Endothelial cell (in vitro differentiated cells): Measurements from ENCODE around the gene CDH6. TPM values are rescaled to one million over a fixed set of nuclear protein-coding genes. Genes with fewer than 3 reads are reported as not detected.
A peak's percentile ranks its signal among the peaks of the same experiment; 100 is the strongest.

Experiments used
- DNase-seq: peaks from one replicate; pipeline ENCODE4 v3.0.0; 2021; ENCODE audit warnings: low spot score
- H3K27ac Mint-ChIP-seq: one replicate; pipeline ENCODE4 v1.8.0; 2021; ENCODE audit warnings: mixed read lengths, inconsistent platforms; ENCODE audit not compliant: unreplicated experiment
- H3K27me3 Mint-ChIP-seq: one replicate; pipeline ENCODE4 v1.8.0; 2021; ENCODE audit warnings: mild to moderate bottlenecking, moderate library complexity, mixed read lengths, inconsistent platforms; ENCODE audit not compliant: unreplicated experiment
- H3K36me3 Mint-ChIP-seq: one replicate; pipeline ENCODE4 v1.8.0; 2021; ENCODE audit warnings: mild to moderate bottlenecking, low read depth, mixed read lengths, inconsistent platforms; ENCODE audit not compliant: unreplicated experiment
- H3K4me1 Mint-ChIP-seq: one replicate; pipeline ENCODE4 v1.8.0; 2021; ENCODE audit warnings: mild to moderate bottlenecking, mixed read lengths, inconsistent platforms; ENCODE audit not compliant: unreplicated experiment
- H3K4me3 Mint-ChIP-seq: one replicate; pipeline ENCODE4 v1.8.0; 2021; ENCODE audit warnings: mild to moderate bottlenecking, mixed read lengths, inconsistent platforms; ENCODE audit not compliant: unreplicated experiment
- H3K9me3 Mint-ChIP-seq: one replicate; pipeline ENCODE4 v1.8.0; 2021; ENCODE audit warnings: mixed read lengths, inconsistent platforms; ENCODE audit not compliant: unreplicated experiment
- CTCF ChIP-seq: fragments of 200-600 bp; sonication (generic); IDR thresholded peaks from one replicate; pipeline ENCODE4 v1.5.0; 2021; ENCODE audit warnings: antibody characterized with exemption; ENCODE audit not compliant: unreplicated experiment
- total RNA-seq: library from RNA; stranded (reverse); fragmentation: NEBNext Ultra II Directional; extraction: Animal tissue kit (Norgen Biotek cat#: 25700); gene quantifications from one replicate; pipeline ENCODE4 v1.2.1, GENCODE V29; 2021; ENCODE audit not compliant: unreplicated experiment

CDH6 gene
- total RNA-seq, 1 donor from 2014 or later, result 0.15 TPM

- no peak for DNase-seq
- Mint-ChIP-seq H3K9me3 (no peaks in the 10 kb centered on the region), H3K27ac (no peak overlapping the region), H3K4me1 (no peaks in the 10 kb centered on the region), H3K4me3 (no peak overlapping the region), H3K36me3 (no peaks in the 10 kb centered on the region), H3K27me3 (no peaks in the 10 kb centered on the region)
- peak; percentile 95 for TF ChIP-seq CTCF
Observed at GRCh38 chr5:31186672-31187267, 6.7 kb upstream of the CDH6 start.

GRCh38 chr5:31187591-31187990, 5.9 kb upstream of the CDH6 start:
- Mint-ChIP-seq H3K4me1 (no peaks in the 10 kb centered on the region), H3K27me3 (no peaks in the 10 kb centered on the region)
- TF ChIP-seq CTCF, result no peak

GRCh38 chr5:31192442-31192841, 1.0 kb upstream of the CDH6 start:
- no peaks in the 10 kb centered on the region for H3K36me3 Mint-ChIP-seq
- no peak for DNase-seq
- TF ChIP-seq CTCF, result no peak
- no peaks in the 10 kb centered on the region for H3K9me3 Mint-ChIP-seq
- H3K27ac Mint-ChIP-seq, result no peak overlapping the region
- H3K27me3 Mint-ChIP-seq, result peaks cover 13% of the 10 kb centered on the region
- no peak overlapping the region for H3K4me3 Mint-ChIP-seq
- H3K4me1 Mint-ChIP-seq, result peaks cover 12% of the 10 kb centered on the region

More at GRCh38 chr5:31187591-31187990, 5.9 kb upstream of the CDH6 start:
- Mint-ChIP-seq H3K27ac (no peak overlapping the region), H3K9me3 (no peaks in the 10 kb centered on the region), H3K36me3 (no peaks in the 10 kb centered on the region), H3K4me3 (no peak overlapping the region)
- no peak for DNase-seq

GRCh38 chr5:31193116-31193515, 370 bp upstream of the CDH6 start:
- DNase-seq, result no peak
- no peak overlapping the region for H3K27ac Mint-ChIP-seq
- peak overlapping the region; percentile 83 for H3K4me3 Mint-ChIP-seq
- peaks cover 13% of the 10 kb centered on the region for H3K27me3 Mint-ChIP-seq
- H3K36me3 Mint-ChIP-seq, result no peaks in the 10 kb centered on the region
- no peaks in the 10 kb centered on the region for H3K9me3 Mint-ChIP-seq
- peaks cover 12% of the 10 kb centered on the region for H3K4me1 Mint-ChIP-seq
- TF ChIP-seq CTCF, result no peak

- Mint-ChIP-seq H3K36me3 (no peaks in the 10 kb centered on the region), H3K4me3 (peak overlapping the region; percentile 85), H3K9me3 (no peaks in the 10 kb centered on the region), H3K4me1 (peaks cover 12% of the 10 kb centered on the region), H3K27me3 (peaks cover 13% of the 10 kb centered on the region), H3K27ac (no peak overlapping the region)
- TF ChIP-seq CTCF, result no peak
- DNase-seq, result no peak
Observed at GRCh38 chr5:31194468-31194813, 955 bp downstream of the CDH6 start.
